HG03095 (cell line): ENCODE data around the gene MCU.

Experiments
- ATAC-seq: cut with Tn5 transposase; IDR thresholded peaks from one replicate; pipeline ENCODE4 v1.9.1; 2021; ENCODE audit warnings: moderate library complexity; ENCODE audit not compliant: unreplicated experiment

Gene MCU

DNA sequence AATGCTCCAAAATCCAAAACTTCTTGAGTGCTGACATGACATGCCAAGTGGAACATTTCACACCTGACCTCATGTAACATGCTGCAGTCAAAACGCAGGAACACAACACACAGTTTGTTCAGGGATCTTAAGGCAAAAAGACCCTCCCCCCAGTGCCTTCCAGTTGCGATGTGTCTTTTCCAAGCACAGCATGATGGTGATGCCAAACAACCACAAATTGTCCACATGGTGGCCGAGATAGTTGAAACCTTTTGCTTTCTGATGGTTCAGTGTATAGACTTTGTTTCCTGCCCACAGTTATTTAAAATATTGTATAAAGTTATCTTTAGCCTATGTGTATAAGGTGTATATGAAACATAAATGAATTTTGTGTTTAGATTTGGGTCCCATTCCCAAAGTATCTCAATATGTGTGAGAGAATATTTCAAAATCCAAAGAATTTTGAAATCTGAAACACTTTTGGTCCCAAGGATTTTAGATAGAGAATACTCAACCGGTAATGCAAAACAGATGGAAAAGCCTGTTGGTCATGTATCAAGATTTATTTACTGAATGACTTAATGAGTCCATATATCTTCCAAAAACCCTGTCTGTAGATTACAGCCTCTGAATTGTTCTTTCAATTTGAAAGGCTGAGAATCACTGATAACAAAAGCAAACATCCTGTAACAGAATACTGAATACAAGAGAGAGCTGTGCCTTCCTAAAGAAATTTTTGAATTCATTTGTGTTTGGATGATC is 108.2 kb downstream of the MCU start:
- ATAC-seq, result no peak

DNA sequence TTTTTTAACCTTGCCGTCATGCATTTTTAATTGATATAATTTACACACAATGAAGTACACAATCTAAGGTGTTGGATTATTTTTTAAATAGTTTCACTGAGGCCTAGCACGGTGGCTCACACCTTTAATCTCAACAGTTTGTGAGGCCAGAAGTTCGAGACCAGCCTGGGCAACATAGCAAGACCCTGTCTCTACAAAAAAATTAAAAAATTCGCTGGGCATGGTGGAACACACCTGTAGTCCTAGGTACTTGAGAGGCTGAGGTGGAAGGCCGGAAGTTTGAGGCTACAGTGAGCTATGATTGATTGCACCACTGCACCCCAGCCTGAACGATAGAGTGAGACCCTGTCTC is 108.8 kb downstream of the MCU start:
- no peak for ATAC-seq

DNA sequence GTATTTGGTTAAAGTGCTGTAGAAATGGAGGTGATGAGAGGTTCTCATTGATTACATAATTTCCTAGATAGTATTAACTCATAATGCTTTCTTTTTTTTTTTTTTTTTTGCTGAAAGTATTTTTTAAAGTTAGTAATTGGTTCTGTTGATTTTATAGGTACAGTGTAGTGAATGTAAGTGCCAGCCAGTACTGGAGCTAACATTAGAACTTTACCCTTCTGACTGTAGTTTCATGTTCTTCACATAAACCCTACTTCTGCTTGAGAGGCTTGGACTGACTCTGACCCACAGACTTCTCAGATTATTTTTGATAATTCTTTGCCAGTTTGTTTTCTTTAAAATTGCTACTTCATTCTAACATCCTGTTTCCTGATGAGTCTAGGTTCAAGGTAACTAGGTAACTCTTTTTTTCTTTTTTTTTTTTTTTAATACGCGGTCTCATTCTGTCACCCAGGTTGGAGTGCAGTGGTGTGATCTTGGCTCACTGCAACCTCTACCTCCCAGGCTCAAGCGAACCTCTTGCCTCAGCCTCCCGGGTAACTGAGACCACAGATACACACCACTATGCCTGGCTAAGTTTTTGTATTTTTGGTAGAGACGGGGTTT is 109.4 kb downstream of the MCU start:
- ATAC-seq, result no peak

DNA sequence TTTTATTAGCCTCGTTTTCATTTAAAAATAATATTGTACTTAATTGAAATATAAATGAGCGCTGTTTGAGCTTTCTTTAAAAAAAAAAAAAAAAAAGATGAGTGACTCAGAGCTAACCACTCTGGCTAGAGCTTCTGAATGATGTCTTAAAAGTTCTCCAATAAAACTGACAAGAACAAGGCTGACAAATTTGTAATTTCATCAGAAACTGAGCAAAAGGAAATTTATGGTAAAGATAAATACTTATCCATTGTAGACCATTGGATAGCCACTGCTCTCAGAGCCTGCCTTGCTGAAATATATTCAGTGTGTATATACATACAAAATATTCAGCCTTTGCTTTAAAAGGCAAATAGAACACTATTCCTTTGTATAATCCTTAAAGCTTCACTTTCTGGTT is 110.4 kb downstream of the MCU start:
- no peak for ATAC-seq

DNA sequence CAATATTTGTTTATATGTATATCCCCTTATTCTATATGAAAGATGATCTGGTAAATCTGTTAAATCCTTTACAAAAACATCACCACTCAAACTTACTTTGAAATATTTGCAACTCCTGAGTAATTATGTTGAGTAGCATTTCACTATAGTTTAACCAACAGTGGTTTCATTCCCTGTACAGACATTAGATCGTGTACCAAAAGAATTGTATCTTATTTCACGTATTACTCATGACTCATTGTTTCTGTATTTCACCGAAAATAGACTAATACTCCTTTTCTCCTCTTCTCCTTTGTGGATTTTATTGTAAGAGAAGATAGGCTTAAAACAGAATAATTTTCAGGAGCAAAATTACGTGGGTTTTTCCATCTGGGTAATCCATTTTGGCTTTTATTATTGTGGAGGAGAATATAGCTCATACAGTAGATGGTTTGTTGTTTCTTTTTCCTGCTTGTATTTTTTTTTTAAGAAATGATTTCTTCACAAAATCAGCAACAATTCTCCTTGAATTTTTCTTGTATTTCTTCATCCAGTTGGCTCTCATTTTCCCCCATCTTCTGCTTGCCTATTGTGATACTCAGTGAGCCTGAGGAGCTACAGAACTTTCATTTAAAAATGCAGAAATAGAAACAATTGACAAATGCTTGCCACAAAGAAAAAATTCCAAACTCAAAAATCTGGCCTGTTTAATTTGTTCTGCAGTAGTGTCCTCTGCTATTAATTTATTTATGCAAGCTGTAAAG is 111.0 kb downstream of the MCU start:
- no peak for ATAC-seq

DNA sequence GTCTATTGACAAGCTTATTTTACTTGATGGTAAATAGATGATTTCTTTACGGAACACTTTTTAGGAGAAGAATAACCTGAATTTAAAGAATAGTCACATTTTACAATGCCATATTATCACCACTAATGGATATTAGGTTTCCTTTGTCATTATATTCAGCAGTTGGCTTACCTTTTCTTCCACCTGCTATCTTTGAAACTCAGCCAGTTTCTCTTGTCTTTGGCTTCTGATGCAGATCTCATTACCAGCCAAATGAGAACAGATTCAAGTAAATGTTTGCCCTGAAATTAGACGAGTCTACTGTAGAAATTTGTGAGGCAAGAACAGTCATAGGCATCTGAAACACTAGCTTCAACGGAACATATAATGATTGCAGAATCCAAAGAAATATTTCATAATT is 116.1 kb downstream of the MCU start:
- ATAC-seq, result no peak

DNA sequence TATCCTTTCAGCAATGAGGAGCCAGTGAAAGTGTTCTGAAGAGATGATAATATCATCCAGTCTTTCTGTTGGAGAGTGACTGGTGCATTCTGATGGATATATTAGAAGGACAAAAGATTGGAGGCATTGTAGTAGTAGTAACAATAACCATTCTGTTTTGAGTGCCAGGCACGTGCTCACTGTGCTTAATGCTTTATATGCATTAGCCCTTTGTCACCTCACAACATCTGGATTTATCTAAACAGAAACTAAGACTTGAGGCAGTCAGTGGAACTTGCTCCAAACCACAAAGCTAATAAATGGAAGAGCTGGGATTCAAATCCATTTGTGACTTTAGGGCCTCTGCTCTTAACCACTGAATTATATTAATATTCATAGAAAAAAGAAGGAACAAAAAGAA is 117.1 kb downstream of the MCU start:
- no peak for ATAC-seq

DNA sequence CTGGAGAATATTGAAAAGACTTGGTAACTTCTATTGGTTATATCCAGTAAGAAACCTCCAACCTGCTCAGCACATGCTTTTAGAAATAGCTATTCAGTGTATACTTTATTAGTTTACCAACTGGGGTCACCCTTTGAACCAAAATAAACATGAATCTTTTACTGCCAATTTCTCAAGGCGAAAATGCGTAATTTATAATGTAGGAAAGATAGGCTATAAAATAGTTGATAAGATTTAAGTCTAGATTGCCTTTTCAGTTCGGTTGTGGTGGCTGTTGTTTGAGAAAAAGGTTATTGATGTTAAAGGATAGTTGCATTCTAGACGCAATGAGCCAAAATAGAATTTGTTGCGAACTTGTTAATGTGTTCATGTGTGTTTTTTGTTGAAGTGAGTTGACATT is 119.0 kb downstream of the MCU start:
- ATAC-seq, result no peak

DNA sequence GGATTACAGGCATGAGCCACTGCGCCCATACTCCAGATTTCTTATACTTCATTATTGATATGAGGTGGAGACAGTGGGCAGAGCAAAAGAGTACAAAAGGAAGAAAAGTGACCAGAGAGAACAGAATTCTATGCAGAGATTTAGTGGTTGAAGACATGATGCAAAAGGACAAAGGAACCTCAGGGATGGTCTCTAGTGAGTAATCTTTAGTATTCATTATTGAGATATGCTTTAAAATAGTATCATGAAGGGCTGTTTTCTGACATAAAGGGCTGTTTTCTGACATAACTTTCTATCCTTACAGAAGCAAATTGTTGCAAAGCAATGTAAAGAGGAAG is 120.4 kb downstream of the MCU start:
- ATAC-seq, result no peak

DNA sequence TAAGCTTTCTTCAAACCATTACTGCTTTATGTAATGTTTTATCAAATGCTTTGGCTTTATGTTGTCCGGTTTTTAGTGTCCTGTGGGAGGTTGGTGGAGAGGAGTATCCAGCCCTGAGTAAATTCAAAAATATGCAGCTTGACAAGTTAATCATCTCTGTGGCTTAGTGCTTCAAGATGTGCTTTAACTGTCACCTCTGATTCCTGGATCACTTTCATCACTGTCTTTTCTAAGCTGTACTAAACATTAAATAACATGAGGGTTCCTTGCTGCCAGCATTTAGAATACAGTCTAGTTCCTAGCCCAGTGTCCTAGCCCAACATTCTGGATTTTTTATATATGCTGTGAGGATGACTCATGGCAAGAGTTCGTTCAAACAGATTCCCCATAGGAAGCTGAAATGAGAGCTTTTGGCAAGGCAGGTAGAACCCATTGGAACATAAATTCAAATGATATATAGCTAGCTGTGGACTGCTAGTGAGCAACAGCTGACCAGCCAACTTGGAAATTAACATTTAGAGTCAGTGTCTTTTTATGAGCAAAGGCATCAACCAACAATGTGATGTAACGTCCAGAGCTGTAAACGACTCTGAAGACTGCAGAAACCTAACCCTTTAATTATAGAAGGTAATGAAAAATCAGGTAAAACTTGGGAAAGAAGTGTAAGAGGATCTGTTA is 120.9 kb downstream of the MCU start:
- ATAC-seq, result no peak

DNA sequence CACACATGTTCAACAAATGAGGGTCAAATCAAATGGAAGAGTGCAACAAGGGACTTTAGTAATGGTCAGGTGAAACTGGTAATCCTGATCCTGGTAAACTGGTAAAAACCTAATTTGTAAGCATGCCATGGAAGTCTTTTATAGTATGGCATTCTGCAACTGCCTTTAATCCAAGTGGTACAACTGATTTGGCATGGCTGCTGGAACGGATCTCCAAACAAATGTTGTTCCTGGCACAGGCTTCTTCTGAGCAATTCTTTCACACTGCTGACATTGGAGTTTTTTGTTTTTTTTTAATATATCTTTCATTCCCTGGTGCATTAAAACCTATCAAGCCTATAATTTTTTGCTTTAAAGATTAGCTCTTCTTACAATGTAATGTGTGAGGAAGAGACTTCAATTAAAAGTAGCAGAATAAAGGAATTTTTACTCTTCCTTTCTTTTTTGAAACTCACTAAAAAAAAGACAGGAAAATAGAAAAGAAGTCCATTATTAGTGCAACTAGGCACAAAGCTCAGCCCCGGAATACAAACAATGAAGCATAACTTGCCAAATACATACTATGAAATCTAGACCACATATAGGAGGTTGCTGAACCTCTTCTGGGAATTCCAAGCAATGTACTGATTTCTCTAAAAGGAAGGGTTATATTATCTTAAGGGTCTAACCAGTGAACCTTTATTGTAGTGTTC is 122.3 kb downstream of the MCU start:
- ATAC-seq, result no peak

DNA sequence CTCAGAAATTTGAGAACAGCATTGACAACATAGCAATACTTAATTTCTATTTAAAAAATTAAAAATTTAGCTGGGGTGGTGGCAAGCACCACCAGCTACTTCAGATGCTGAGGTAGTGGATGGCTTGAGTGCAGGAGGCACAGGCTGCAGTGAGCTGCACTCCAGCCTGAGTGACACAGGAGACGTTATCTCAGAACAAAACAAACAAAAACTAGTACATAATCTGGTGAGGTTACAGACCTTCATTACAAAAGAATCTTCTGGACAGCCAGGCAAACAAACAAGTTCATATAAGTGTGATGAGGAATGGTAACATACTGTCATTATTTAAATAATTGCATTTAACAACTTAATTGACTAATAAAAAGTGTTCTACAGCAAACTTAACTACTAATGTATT is 124.6 kb downstream of the MCU start:
- no peak for ATAC-seq

DNA sequence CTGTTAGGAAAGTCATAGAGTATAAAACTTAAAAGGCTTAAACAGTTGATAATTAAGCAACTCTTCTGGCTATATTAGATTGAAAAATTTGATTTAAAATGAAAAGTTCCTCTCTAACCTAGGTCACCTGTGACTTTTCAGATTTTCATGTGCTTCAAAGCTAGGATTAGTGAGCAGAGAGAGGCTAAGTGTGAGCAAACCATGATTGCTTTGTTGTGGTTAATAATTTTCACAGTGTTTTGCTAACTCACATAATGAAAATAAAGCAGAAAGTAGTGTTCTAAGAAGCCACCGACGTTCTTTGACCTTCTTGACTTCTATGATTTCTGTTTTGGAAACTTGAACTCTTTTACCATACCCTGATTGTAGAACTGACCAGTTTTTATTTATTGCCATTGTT is 126.1 kb downstream of the MCU start:
- ATAC-seq, result no peak

DNA sequence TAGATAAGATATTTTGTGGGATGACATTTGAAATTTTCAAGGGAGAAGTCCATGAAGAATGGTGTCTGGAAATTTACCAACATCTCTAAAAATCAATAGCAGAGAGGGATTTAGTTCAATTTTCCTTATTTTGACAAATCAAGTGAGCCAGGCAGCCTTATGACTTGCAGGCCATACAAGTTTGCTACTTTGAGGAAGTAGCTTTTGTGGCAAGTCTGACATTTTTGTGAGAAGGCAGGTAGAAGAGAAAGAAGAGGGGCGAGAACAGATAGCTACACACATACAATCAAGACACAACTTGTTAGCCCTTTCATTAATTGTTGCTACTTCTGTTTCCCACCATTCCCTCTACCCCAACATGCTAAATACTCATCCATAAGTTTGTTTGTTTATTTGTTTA is 127.1 kb downstream of the MCU start:
- no peak for ATAC-seq

DNA sequence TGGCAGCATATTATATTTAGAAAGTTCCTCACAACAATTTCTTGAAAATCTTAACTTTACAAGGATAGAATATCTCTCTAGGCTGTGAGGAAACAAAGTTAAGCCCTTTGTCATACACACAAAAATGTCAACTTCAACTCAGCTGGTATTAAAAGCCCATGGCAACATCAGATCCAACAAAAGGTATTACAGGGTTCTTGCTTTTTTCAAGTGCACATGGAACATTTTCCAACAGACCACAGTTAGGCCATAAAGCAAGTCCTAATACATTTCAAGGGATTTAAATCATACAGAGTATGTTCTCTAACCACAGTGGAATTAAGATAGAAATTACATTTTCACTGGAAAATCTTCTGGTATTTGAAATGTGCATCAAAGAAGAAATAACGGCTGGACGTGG is 129.7 kb downstream of the MCU start:
- ATAC-seq, result no peak

DNA sequence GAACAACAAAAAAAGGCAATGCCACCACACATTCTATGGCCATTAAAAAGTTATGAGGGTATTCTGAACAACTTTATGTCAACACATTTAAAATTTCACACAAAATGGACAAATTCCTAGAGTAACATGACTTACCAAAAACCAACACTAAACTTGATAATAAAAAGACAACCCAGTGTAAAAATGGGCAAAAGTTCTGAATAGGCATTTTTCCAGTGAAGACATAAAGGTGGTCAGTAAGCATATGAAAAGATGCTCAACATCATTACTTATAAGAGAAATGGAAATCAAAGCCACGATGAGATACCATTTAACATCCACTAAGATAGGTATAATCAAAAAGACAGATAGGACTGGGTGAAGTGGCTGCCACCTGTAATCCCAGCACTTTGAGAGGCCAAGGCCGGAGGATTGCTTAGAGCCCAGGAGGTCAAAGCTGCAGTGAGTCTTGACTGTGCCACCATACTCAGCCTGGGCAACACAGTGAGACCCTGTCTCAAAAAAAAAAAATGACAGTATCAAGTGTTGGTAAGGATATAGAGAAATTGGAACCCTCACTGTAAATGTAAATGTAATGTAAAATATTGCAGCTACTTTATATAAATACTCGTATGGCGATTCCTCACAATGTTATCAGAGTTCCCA is 130.5 kb downstream of the MCU start:
- no peak for ATAC-seq

DNA sequence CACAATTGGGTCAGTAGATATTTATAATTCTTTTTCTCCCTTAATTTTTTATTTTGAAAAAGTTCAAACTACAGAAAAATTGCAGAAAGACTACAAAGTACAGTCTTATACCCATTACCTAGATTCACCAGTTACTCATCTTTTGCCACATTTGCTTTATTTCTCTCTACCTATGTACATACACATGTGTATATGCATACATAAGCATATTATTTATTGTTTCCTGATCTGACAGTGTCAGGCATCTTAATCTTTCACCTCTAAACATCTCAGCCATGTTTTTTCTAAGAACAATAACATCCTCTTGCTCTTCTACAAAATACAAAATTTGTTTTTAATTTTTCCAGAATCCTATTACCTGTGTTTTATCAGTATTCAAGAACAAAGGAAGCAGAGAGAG is 133.2 kb downstream of the MCU start:
- ATAC-seq, result no peak

DNA sequence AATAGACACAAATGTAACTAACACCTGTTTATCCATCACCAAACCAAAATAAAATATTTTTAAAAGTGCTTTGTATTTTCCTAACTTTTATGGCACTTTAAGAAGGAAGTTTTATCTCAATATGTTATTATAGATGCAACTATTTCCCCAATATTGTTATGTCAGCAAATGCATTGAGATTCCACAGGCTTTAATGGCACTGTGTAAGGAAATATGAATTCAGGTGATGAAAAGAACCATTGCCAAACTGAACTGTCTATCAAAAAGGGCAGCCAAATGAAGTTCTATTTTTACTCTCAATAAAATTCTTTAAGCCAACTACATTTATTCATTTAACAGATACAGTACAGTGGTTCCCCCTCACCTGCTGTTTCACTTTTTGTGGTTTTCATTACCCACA is 134.4 kb downstream of the MCU start:
- no peak for ATAC-seq

DNA sequence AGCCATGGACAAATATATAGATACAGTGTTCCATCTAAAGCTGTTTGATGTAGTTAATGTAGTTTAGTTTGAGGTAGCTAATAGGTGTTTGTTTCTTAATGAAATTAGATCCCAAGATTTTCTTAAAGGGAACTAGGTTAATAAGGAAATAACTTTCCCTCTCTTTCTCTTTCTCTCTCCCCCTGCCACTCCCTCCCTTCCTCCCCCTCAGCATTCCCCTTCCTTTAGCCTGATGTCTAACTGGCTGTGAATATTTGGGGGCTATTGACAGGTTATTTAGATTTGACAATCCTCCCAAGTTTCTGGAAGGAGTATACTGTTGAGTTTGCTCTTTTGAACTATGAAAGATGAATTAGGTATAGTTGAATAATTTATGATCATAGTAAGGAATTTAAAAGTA is 136.4 kb downstream of the MCU start:
- no peak for ATAC-seq

DNA sequence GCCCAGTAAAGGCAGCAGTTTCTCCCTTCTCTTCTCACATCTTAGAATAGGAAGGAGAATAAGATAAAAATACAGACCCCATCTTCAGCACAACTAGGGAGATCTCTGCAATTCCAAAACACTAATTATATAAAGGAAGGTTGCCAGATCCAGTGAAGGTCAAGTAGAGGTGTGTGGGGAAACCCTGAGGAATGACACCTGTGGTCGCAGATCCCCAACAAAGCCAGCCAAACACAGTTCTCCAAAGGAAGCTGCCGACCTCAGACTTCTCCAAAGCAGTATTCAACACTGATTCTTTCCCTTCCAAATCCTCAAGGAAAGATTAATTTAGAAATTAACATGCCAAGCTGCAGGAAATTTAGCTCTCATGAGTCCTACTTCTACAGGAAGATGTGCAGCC is 138.7 kb downstream of the MCU start:
- no peak for ATAC-seq
